Left ventricle myocardium inferior (tissue), 1 donor: Measurements from ENCODE around the gene LRP11. TPM values are rescaled to one million over a fixed set of nuclear protein-coding genes. Genes with fewer than 3 reads are reported as not detected.

Experiments used
- DNase-seq: peaks from one replicate; pipeline ENCODE4 v3.0.0-alpha.2; 2020
- H3K27ac ChIP-seq: fragments of 200-600 bp; replicated peaks from 2 replicates; pipeline ENCODE4 v1.8.0; 2021
- H3K27me3 ChIP-seq: fragments of 200-600 bp; 2 replicates; pipeline ENCODE4 v1.8.0; 2021; ENCODE audit warnings: low read depth
- H3K36me3 ChIP-seq: fragments of 200-600 bp; 2 replicates; pipeline ENCODE4 v1.8.0; 2021
- H3K4me1 ChIP-seq: fragments of 200-600 bp; 2 replicates; pipeline ENCODE4 v1.8.0; 2021
- H3K4me3 ChIP-seq: fragments of 200-600 bp; 2 replicates; pipeline ENCODE4 v1.8.0; 2021; ENCODE audit warnings: mild to moderate bottlenecking, moderate library complexity
- H3K9me3 ChIP-seq: fragments of 200-600 bp; replicated peaks from 2 replicates; pipeline ENCODE4 v1.8.0; 2021
- CTCF ChIP-seq: fragments of 200-600 bp; IDR thresholded peaks from 2 replicates; pipeline ENCODE4 v1.8.0; 2021; ENCODE audit warnings: antibody characterized with exemption, mild to moderate bottlenecking, borderline replicate concordance
- intact Hi-C: fragments of 100-400 bp; cut with micrococcal nuclease; formaldehyde crosslinking; loops from one replicate; pipeline ENCODE4 v1.11.0; 2022
- total RNA-seq: library from RNA; stranded (reverse); fragmentation: NEBNext Ultra II Directional; extraction: Animal tissue kit (Norgen Biotek cat#: 25700); gene quantifications from one replicate; pipeline ENCODE4 v1.2.1, GENCODE V29; 2021
- donor health status: DM: no; HTN: yes; CAD: no; lungs with severe emphysema.

Gene LRP11
- total RNA-seq, 1 donor from 2014 or later: 18.2 TPM

- Histone ChIP-seq H3K4me3 (no peak overlapping the region), H3K27me3 (no peaks in the 10 kb centered on the region), H3K9me3 (peaks cover 13% of the 10 kb centered on the region), H3K36me3 (no peaks in the 10 kb centered on the region), H3K27ac (no peak overlapping the region), H3K4me1 (no peaks in the 10 kb centered on the region)
- no peak for DNase-seq
- no peak for TF ChIP-seq CTCF
- intact Hi-C loops: no loop called here
Measured at GRCh38 chr6:149872233-149872632, 8.1 kb upstream of the LRP11 start.

- no peak overlapping the region for H3K27ac ChIP-seq
- H3K36me3 ChIP-seq: no peaks in the 10 kb centered on the region
- TF ChIP-seq CTCF: no peak
- H3K4me3 ChIP-seq: no peak overlapping the region
- peaks cover 13% of the 10 kb centered on the region for H3K9me3 ChIP-seq
- H3K4me1 ChIP-seq: no peaks in the 10 kb centered on the region
- H3K27me3 ChIP-seq: no peaks in the 10 kb centered on the region
- no peak for DNase-seq
- intact Hi-C loops: no loop called here
Measured at GRCh38 chr6:149871182-149871581, 7.0 kb upstream of the LRP11 start.

GRCh38 chr6:149869275-149869892 is 5.2 kb upstream of the LRP11 start:
- no peak for TF ChIP-seq CTCF
- H3K36me3 ChIP-seq: no peaks in the 10 kb centered on the region
- H3K4me1 ChIP-seq: peaks cover 5% of the 10 kb centered on the region
- no peaks in the 10 kb centered on the region for H3K27me3 ChIP-seq
- DNase-seq: no peak
- H3K4me3 ChIP-seq: no peak overlapping the region
- intact Hi-C loops: no loop called here
- H3K9me3 ChIP-seq: peaks cover 13% of the 10 kb centered on the region
- H3K27ac ChIP-seq: no peak overlapping the region

- no peak overlapping the region for H3K27ac ChIP-seq
- intact Hi-C loops: no loop called here
- H3K27me3 ChIP-seq: no peaks in the 10 kb centered on the region
Measured at GRCh38 chr6:149867876-149868640, 3.9 kb upstream of the LRP11 start.

More at GRCh38 chr6:149867876-149868640, 3.9 kb upstream of the LRP11 start:
- Histone ChIP-seq H3K9me3 (peaks cover 8% of the 10 kb centered on the region), H3K36me3 (no peaks in the 10 kb centered on the region), H3K4me1 (peaks cover 18% of the 10 kb centered on the region), H3K4me3 (no peak overlapping the region)
- no peak for TF ChIP-seq CTCF
- DNase-seq: no peak
